ENCODE results near the gene FAM3C.

FAM3C gene

GRCh38 chr7:121416533-121416932, 20.4 kb upstream of the FAM3C start:
- Histone ChIP-seq H3K4me3 (ENCODE audit: low read depth in 1 of 2, low read length in 2 of 2) (no peak overlapping the region), H3K79me2 (ENCODE audit: insufficient read depth, low read length) (no peaks in the 10 kb centered on the region), H3K4me2 (ENCODE audit: insufficient read depth, low read length) (no peak overlapping the region), H3K9me3 (ENCODE audit: insufficient read depth, low read length, severe bottlenecking) (no peaks in the 10 kb centered on the region), H3K27me3 (ENCODE audit: insufficient read depth, low read length, poor library complexity) (peaks cover 8% of the 10 kb centered on the region), H3K9ac (ENCODE audit: low read depth, low read length) (no peak overlapping the region), H2AFZ (ENCODE audit: low read depth, low read length) (no peak overlapping the region), H3K27ac (ENCODE audit: low read length) (no peak overlapping the region), H4K20me1 (ENCODE audit: insufficient read depth, low read length) (no peaks in the 10 kb centered on the region), H3K4me1 (ENCODE audit: insufficient read depth, low read length) (no peaks in the 10 kb centered on the region), H3K36me3 (ENCODE audit: insufficient read depth, low read length) (no peaks in the 10 kb centered on the region)
- TF ChIP-seq CTCF (IDR thresholded peaks at IDR 0.05; ENCODE audit: borderline replicate concordance, extremely low read depth, low read length, poor library complexity, severe bottlenecking): no peak
- TF ChIP-seq EZH2 (IDR thresholded peaks at IDR 0.05; ENCODE audit: borderline replicate concordance, low read depth, low read length, severe bottlenecking): no peak
- DNase-seq (no peak), ATAC-seq (ENCODE audit: insufficient read depth, low read depth) (no peak)

GRCh38 chr7:121414436-121414835, 18.3 kb upstream of the FAM3C start:
- no peaks in the 10 kb centered on the region for H3K79me2 ChIP-seq (ENCODE audit: insufficient read depth, low read length)
- H3K27ac ChIP-seq (ENCODE audit: low read length): no peak overlapping the region
- no peak overlapping the region for H2AFZ ChIP-seq (ENCODE audit: low read depth, low read length)
- H3K9me3 ChIP-seq (ENCODE audit: insufficient read depth, low read length, severe bottlenecking): no peaks in the 10 kb centered on the region
- H3K27me3 ChIP-seq (ENCODE audit: insufficient read depth, low read length, poor library complexity): peaks cover 20% of the 10 kb centered on the region
- H3K4me3 ChIP-seq (ENCODE audit: low read depth in 1 of 2, low read length in 2 of 2): no peak overlapping the region
- H3K9ac ChIP-seq (ENCODE audit: low read depth, low read length): no peak overlapping the region
- H3K36me3 ChIP-seq (ENCODE audit: insufficient read depth, low read length): no peaks in the 10 kb centered on the region
- no peak overlapping the region for H3K4me2 ChIP-seq (ENCODE audit: insufficient read depth, low read length)
- ATAC-seq (ENCODE audit: insufficient read depth, low read depth) (no peak), DNase-seq (no peak)
- H3K4me1 ChIP-seq (ENCODE audit: insufficient read depth, low read length): no peaks in the 10 kb centered on the region
- H4K20me1 ChIP-seq (ENCODE audit: insufficient read depth, low read length): no peaks in the 10 kb centered on the region
- TF ChIP-seq CTCF (IDR thresholded peaks at IDR 0.05; ENCODE audit: borderline replicate concordance, extremely low read depth, low read length, poor library complexity, severe bottlenecking) (no peak), EZH2 (IDR thresholded peaks at IDR 0.05; ENCODE audit: borderline replicate concordance, low read depth, low read length, severe bottlenecking) (no peak)

- H2AFZ ChIP-seq (ENCODE audit: low read depth, low read length): no peak overlapping the region
- no peaks in the 10 kb centered on the region for H3K79me2 ChIP-seq (ENCODE audit: insufficient read depth, low read length)
- H3K4me3 ChIP-seq (ENCODE audit: low read depth in 1 of 2, low read length in 2 of 2): no peak overlapping the region
Observed at GRCh38 chr7:121411597-121411979, 15.5 kb upstream of the FAM3C start.

More at GRCh38 chr7:121411597-121411979, 15.5 kb upstream of the FAM3C start:
- no peaks in the 10 kb centered on the region for H3K36me3 ChIP-seq (ENCODE audit: insufficient read depth, low read length)
- H3K27me3 ChIP-seq (ENCODE audit: insufficient read depth, low read length, poor library complexity): peaks cover 20% of the 10 kb centered on the region
- H3K4me1 ChIP-seq (ENCODE audit: insufficient read depth, low read length): no peaks in the 10 kb centered on the region
- H3K9me3 ChIP-seq (ENCODE audit: insufficient read depth, low read length, severe bottlenecking): no peaks in the 10 kb centered on the region
- TF ChIP-seq CTCF (IDR thresholded peaks at IDR 0.05; ENCODE audit: borderline replicate concordance, extremely low read depth, low read length, poor library complexity, severe bottlenecking): no peak
- TF ChIP-seq EZH2 (IDR thresholded peaks at IDR 0.05; ENCODE audit: borderline replicate concordance, low read depth, low read length, severe bottlenecking): no peak
- H3K27ac ChIP-seq (ENCODE audit: low read length): no peak overlapping the region
- ATAC-seq (ENCODE audit: insufficient read depth, low read depth) (no peak), DNase-seq (no peak)
- H3K4me2 ChIP-seq (ENCODE audit: insufficient read depth, low read length): no peak overlapping the region
- no peaks in the 10 kb centered on the region for H4K20me1 ChIP-seq (ENCODE audit: insufficient read depth, low read length)
- H3K9ac ChIP-seq (ENCODE audit: low read depth, low read length): no peak overlapping the region

Data from DND-41 (cell line).